GM19043 (cell line): ENCODE data around the gene POU6F1.
"Not testable (repeated sequence)": the region's sequence is repeated elsewhere in the genome, so short reads cannot be mapped to it uniquely, and the experiment has no call there.

ENCODE experiments used
- ATAC-seq: cut with Tn5 transposase; IDR thresholded peaks from one replicate; pipeline ENCODE4 v1.9.1; 2021; ENCODE audit warnings: low read depth; ENCODE audit not compliant: unreplicated experiment

POU6F1 gene

GRCh38 chr12:51217968-51218606 lies at the start of gene POU6F1:
Gene POU6F1, minus strand, starts transcription at chr12:51218062. Its CDS starts 11,226 bp downstream, at chr12:51206836.
- ATAC-seq = peak; percentile 70

- ATAC-seq = no peak
These were observed 47.2 kb upstream of the POU6F1 start for GRCh38 chr12:51265024-51265423.

- no peak for ATAC-seq
These were observed 46.4 kb upstream of the POU6F1 start for GRCh38 chr12:51264297-51264696.

GRCh38 chr12:51263341-51263740 lies 45.5 kb upstream of the POU6F1 start:
- ATAC-seq = no peak

- no peak for ATAC-seq
These were observed 44.9 kb upstream of the POU6F1 start for GRCh38 chr12:51262758-51263177.

GRCh38 chr12:51259600-51259999 lies 41.7 kb upstream of the POU6F1 start:
- ATAC-seq = not testable (repeated sequence)

- no peak for ATAC-seq
These were observed 36.7 kb upstream of the POU6F1 start for GRCh38 chr12:51254536-51254935.

- no peak for ATAC-seq
These were observed 35.4 kb upstream of the POU6F1 start for GRCh38 chr12:51253276-51253675.

- ATAC-seq = no peak
These were observed 29.8 kb upstream of the POU6F1 start for GRCh38 chr12:51247523-51248206.

- ATAC-seq = no peak
These were observed 28.5 kb upstream of the POU6F1 start for GRCh38 chr12:51246254-51246853.

GRCh38 chr12:51245476-51246253 lies 27.8 kb upstream of the POU6F1 start:
- no peak for ATAC-seq

GRCh38 chr12:51244269-51244668 lies 26.4 kb upstream of the POU6F1 start:
- ATAC-seq = no peak

- no peak for ATAC-seq
These were observed 25.0 kb upstream of the POU6F1 start for GRCh38 chr12:51242876-51243275.

- ATAC-seq = no peak
These were observed 24.3 kb upstream of the POU6F1 start for GRCh38 chr12:51242120-51242519.

- no peak for ATAC-seq
These were observed 23.1 kb upstream of the POU6F1 start for GRCh38 chr12:51240971-51241370.

- peak; percentile 91 for ATAC-seq
These were observed 20.9 kb upstream of the POU6F1 start, which contains the start of gene DAZAP2 for GRCh38 chr12:51238510-51239334. Gene DAZAP2, plus strand, starts transcription at chr12:51238826. Its CDS starts 82 bp downstream, at chr12:51238908.

- no peak for ATAC-seq
These were observed 20.2 kb upstream of the POU6F1 start for GRCh38 chr12:51238037-51238509.

- ATAC-seq = no peak
These were observed 16.7 kb upstream of the POU6F1 start for GRCh38 chr12:51234530-51234929.

- no peak for ATAC-seq
These were observed 14.8 kb upstream of the POU6F1 start for GRCh38 chr12:51232642-51233041.
